ENCODE measurements around the gene RBM19.

RBM19 gene

GRCh38 chr12:113768850-113769249 lies 197.3 kb downstream of the RBM19 start:
- FAIRE-seq: no peak
- no peak for DNase-seq (ENCODE audit: extremely low spot score, insufficient read length, low read depth)

GRCh38 chr12:113766879-113767878 lies 198.9 kb downstream of the RBM19 start:
- FAIRE-seq (no peak), DNase-seq (ENCODE audit: extremely low spot score, insufficient read length, low read depth) (no peak)

All from GM18507 (cell line).